ENCODE measurements around the gene WDR35. TPM values are rescaled to one million over a fixed set of nuclear protein-coding genes. Genes with fewer than 3 reads are reported as not detected.

WDR35 gene
- total RNA-seq, 1 donor from 2014 or later, result 4.9 TPM

DNA sequence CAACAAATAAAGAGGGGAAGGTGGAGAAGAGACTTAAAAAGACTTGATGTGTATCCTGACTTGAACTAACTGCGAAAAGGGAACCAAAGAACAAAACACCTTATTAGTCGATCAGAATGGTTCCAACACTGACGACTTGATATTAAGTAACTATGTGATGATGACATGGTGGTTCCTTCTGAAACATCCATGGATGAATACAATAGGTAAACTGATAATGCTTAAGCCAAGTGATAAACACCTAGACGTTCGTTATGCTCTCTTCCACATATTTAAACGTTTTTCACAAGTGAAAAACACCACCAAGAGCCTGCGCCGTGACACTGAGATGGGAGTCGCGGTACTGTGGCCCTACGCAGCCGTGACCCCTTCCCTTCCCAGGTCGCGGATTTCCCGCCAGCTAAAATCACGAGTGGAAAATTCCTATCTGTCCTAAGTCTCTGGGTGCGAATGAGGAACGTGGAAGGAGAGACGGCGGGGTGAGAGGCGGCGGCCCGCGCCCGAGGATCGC lies 88.9 kb downstream of the WDR35 start:
- no peaks in the 10 kb centered on the region for H3K9me3 Mint-ChIP-seq (ENCODE audit: low read depth)
- H3K27me3 Mint-ChIP-seq (ENCODE audit: low read depth), result no peaks in the 10 kb centered on the region
- H3K4me1 Mint-ChIP-seq (ENCODE audit: low read depth), result peaks cover 40% of the 10 kb centered on the region
- H3K36me3 Mint-ChIP-seq (ENCODE audit: low read depth), result peaks cover 2% of the 10 kb centered on the region
- peak overlapping the region; percentile 100 for H3K27ac Mint-ChIP-seq (ENCODE audit: unreplicated experiment)
- no peak for DNase-seq (ENCODE audit: low spot score)
- TF ChIP-seq CTCF (IDR thresholded peaks at IDR 0.05), result no peak
- peak overlapping the region; percentile 87 for H3K4me3 Mint-ChIP-seq (ENCODE audit: unreplicated experiment)

DNA sequence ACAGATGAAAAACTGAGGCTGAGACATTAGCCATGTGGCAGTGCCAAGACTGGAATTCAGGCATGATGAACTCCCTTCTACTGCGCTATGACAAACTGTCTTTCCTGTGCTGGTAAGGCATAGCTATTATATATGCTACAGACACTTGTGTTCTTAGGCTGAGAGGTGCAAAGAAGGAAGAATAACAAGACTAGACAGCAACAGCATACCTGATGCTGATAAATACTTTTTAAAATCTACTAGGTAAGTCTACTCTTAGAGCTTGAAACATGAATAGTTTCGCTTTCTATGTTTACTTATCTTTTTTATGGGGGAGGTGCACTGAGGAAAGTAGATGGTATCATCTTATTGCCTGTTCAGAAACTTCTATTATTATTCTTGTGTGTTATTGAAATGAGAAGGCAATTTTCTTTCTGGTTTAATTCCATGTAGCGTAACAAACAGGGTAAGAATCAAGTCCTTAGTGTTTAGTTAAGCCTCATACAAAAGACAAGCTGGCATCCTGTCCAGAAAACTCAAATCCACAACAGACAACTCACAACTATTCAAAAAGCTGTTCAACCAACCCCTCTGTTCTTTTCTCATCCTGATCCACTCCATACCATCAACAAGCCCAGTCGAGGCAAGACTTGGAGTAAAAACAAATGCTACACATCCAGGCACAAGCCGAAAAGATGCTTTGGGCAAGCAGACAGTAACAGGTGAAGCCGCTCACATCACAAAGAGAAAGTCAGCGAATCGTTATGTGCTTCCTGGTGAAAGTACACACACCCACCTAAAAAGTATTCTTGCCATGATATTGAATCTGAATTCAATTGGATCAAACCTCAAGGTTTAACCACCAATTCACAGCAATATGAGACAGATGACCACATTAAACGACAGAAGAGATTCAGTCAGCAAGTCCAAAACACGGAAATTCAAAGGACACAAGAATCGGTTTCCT lies 89.6 kb downstream of the WDR35 start:
- DNase-seq (ENCODE audit: low spot score), result no peak
- no peak for TF ChIP-seq CTCF (IDR thresholded peaks at IDR 0.05)
- Mint-ChIP-seq H3K4me3 (ENCODE audit: unreplicated experiment) (peak overlapping the region; percentile 87), H3K36me3 (ENCODE audit: low read depth) (peaks cover 2% of the 10 kb centered on the region), H3K9me3 (ENCODE audit: low read depth) (no peaks in the 10 kb centered on the region), H3K27me3 (ENCODE audit: low read depth) (no peaks in the 10 kb centered on the region), H3K4me1 (ENCODE audit: low read depth) (peaks cover 48% of the 10 kb centered on the region), H3K27ac (ENCODE audit: unreplicated experiment) (peak overlapping the region; percentile 100)

DNA sequence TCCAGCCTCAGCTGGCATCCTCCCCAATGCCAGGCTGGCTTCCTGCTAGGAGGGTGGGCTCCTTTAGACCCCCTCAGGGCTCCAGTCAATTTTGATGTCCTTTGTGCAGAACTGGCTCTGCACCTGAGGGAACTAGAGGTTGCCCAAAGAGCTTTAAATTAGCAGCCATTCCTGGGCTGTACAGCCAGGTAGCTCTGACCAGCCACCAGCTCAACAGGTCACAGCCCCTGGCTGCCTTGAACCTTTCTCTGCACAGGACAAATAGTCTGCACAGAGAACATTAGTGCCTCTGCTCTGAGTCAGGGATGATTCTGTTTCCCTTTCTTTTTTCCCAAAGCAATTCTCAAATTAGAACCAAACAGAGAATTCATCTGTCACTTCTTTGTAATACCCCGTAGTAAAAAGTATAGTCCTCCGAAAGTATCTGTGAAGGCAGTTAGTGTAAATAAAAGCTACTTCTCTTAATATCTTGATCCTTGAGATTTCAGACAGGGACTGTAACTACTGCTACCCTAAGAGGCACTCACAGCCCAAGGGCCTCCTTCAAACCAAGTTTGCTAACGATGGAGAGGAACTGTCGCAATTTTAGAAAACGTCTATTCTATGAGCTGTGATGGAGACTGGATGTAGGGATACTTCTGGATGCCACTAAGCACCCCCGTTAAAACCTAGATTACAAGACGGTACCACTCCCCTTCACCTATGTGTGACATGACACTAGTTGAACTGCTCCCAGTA lies 91.1 kb downstream of the WDR35 start:
- DNase-seq (ENCODE audit: low spot score), result no peak
- no peaks in the 10 kb centered on the region for H3K27me3 Mint-ChIP-seq (ENCODE audit: low read depth)
- H3K9me3 Mint-ChIP-seq (ENCODE audit: low read depth), result no peaks in the 10 kb centered on the region
- no peak overlapping the region for H3K4me3 Mint-ChIP-seq (ENCODE audit: unreplicated experiment)
- no peak for TF ChIP-seq CTCF (IDR thresholded peaks at IDR 0.05)
- H3K27ac Mint-ChIP-seq (ENCODE audit: unreplicated experiment), result no peak overlapping the region
- peaks cover 50% of the 10 kb centered on the region for H3K4me1 Mint-ChIP-seq (ENCODE audit: low read depth)
- H3K36me3 Mint-ChIP-seq (ENCODE audit: low read depth), result peaks cover 2% of the 10 kb centered on the region

DNA sequence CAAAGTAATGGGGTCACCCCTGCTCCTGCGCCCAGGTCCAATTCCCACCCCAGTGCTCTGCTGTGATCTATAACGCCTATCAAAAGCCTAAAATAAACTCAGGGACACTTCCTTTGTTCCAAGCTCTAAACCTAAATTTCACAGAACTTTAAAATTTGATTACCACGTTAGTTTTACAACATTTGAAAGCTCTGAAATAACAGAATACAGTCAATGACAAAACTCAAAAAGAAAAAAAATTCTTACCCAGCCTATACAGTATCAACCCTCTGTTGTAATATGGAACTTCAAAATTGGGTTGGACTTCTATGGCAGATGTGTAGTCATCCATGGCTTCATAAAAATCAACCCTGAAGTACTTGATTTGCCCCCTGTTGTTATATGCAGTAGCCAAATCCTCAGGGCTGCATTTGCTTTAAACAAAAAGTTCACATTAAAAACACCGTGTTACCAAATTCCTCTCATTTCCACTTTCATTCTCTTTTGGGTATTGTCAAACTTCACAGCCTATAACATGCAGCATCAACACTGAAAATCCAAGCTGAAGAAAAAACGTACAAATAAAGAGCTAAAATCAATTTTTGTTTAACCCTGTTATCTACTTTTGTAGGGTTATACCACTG lies 92.2 kb downstream of the WDR35 start:
- H3K4me1 Mint-ChIP-seq (ENCODE audit: low read depth), result peaks cover 49% of the 10 kb centered on the region
- TF ChIP-seq CTCF (IDR thresholded peaks at IDR 0.05), result no peak
- H3K9me3 Mint-ChIP-seq (ENCODE audit: low read depth), result no peaks in the 10 kb centered on the region
- no peak for DNase-seq (ENCODE audit: low spot score)
- no peaks in the 10 kb centered on the region for H3K27me3 Mint-ChIP-seq (ENCODE audit: low read depth)
- H3K36me3 Mint-ChIP-seq (ENCODE audit: low read depth), result peaks cover 2% of the 10 kb centered on the region
- H3K27ac Mint-ChIP-seq (ENCODE audit: unreplicated experiment), result no peak overlapping the region
- no peak overlapping the region for H3K4me3 Mint-ChIP-seq (ENCODE audit: unreplicated experiment)

- TF ChIP-seq CTCF (IDR thresholded peaks at IDR 0.05), result no peak
- H3K9me3 Mint-ChIP-seq (ENCODE audit: low read depth), result no peaks in the 10 kb centered on the region
- no peaks in the 10 kb centered on the region for H3K27me3 Mint-ChIP-seq (ENCODE audit: low read depth)
- peaks cover 2% of the 10 kb centered on the region for H3K36me3 Mint-ChIP-seq (ENCODE audit: low read depth)
- no peak overlapping the region for H3K4me3 Mint-ChIP-seq (ENCODE audit: unreplicated experiment)
- no peak overlapping the region for H3K27ac Mint-ChIP-seq (ENCODE audit: unreplicated experiment)
- peaks cover 42% of the 10 kb centered on the region for H3K4me1 Mint-ChIP-seq (ENCODE audit: low read depth)
- no peak for DNase-seq (ENCODE audit: low spot score)
These were observed 94.4 kb downstream of the WDR35 start for GRCh38 chr2:19895535-19895934.

Measured in chondrocyte (in vitro differentiated cells).